Body of pancreas (tissue), 4 donors: ENCODE measurements around the gene BICD1.

ENCODE experiments used
- POLR2A ChIP-seq, 3 donors: fragments of 450-650 bp; IDR thresholded peaks; one replicate each; pipeline ENCODE4 v1.6.1; 2016; ENCODE audit warnings: antibody characterized with exemption in 3 of 3, mild to moderate bottlenecking in 2 of 3
- TF ChIP-seq, protein P1 (sequence below), 7 experiments: fragments of 450-650 bp in 4 of 7; fragments of 200-600 bp in 3 of 7; sonication (generic) in 3 of 7; IDR thresholded peaks; one replicate each; pipeline ENCODE4 v1.5.1; 2016 to 2019; ENCODE audit warnings: antibody characterized with exemption in 7 of 7

- TF ChIP-seq, protein P1, sequence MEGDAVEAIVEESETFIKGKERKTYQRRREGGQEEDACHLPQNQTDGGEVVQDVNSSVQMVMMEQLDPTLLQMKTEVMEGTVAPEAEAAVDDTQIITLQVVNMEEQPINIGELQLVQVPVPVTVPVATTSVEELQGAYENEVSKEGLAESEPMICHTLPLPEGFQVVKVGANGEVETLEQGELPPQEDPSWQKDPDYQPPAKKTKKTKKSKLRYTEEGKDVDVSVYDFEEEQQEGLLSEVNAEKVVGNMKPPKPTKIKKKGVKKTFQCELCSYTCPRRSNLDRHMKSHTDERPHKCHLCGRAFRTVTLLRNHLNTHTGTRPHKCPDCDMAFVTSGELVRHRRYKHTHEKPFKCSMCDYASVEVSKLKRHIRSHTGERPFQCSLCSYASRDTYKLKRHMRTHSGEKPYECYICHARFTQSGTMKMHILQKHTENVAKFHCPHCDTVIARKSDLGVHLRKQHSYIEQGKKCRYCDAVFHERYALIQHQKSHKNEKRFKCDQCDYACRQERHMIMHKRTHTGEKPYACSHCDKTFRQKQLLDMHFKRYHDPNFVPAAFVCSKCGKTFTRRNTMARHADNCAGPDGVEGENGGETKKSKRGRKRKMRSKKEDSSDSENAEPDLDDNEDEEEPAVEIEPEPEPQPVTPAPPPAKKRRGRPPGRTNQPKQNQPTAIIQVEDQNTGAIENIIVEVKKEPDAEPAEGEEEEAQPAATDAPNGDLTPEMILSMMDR (IDR thresholded peaks at IDR 0.05): no peak
- TF ChIP-seq POLR2A (IDR thresholded peaks at IDR 0.05): no peak
These were observed 52.7 kb downstream of the BICD1 start for GRCh38 chr12:32159381-32159780.
